Activated T-helper 1 cell treated with Interleukin-2 at 50 U/mL for 16 hours (primary cell): ENCODE measurements around the gene ACRV1.
"Not testable (repeated sequence)": the region's sequence is repeated elsewhere in the genome, so short reads cannot be mapped to it uniquely, and the experiment has no call there.

ENCODE experiments used
- DNase-seq: peaks from one replicate; pipeline ENCODE4 v3.0.0-alpha.2; 2020; ENCODE audit warnings: low read depth

ACRV1 gene

GRCh38 chr11:125680747-125681146 lies at the start of gene ACRV1:
ACRV1 (minus strand) TSS chr11:125680847; CDS start chr11:125680780, 67 bp downstream.
- no peak for DNase-seq

GRCh38 chr11:125728969-125729368 lies 48.3 kb upstream of the ACRV1 start:
- DNase-seq, result no peak

- no peak for DNase-seq
Measured at GRCh38 chr11:125724125-125724524, 43.5 kb upstream of the ACRV1 start.

GRCh38 chr11:125720781-125721180 lies 40.1 kb upstream of the ACRV1 start:
- DNase-seq, result no peak

- not testable (repeated sequence) for DNase-seq
Measured at GRCh38 chr11:125704686-125705085, 24.0 kb upstream of the ACRV1 start.

- DNase-seq, result no peak
Measured at GRCh38 chr11:125701858-125702621, 21.4 kb upstream of the ACRV1 start.

- DNase-seq, result no peak
Measured at GRCh38 chr11:125701018-125701610, 20.5 kb upstream of the ACRV1 start.

GRCh38 chr11:125694951-125695350 lies 14.3 kb upstream of the ACRV1 start:
- DNase-seq, result no peak

GRCh38 chr11:125692887-125693286 lies 12.2 kb upstream of the ACRV1 start:
- no peak for DNase-seq

GRCh38 chr11:125690006-125690405 lies 9.4 kb upstream of the ACRV1 start:
- DNase-seq, result no peak

GRCh38 chr11:125689274-125689859 lies 8.7 kb upstream of the ACRV1 start:
- no peak for DNase-seq

GRCh38 chr11:125688632-125689031 lies 8.0 kb upstream of the ACRV1 start:
- DNase-seq, result no peak

- DNase-seq, result no peak
Measured at GRCh38 chr11:125688066-125688465, 7.4 kb upstream of the ACRV1 start.

- DNase-seq, result no peak
Measured at GRCh38 chr11:125685228-125685627, 4.6 kb upstream of the ACRV1 start.

- DNase-seq, result no peak
Measured at GRCh38 chr11:125679837-125680236, 810 bp downstream of the ACRV1 start.

GRCh38 chr11:125679397-125679796 lies 1.2 kb downstream of the ACRV1 start:
- no peak for DNase-seq

GRCh38 chr11:125675196-125675595 lies 5.5 kb downstream of the ACRV1 start:
- no peak for DNase-seq

GRCh38 chr11:125674210-125674609 lies 6.4 kb downstream of the ACRV1 start:
- no peak for DNase-seq

GRCh38 chr11:125671561-125671960 lies 9.1 kb downstream of the ACRV1 start:
- DNase-seq, result no peak

- DNase-seq, result no peak
Measured at GRCh38 chr11:125670172-125670571, 10.5 kb downstream of the ACRV1 start.

- DNase-seq, result no peak
Measured at GRCh38 chr11:125667151-125667550, 13.5 kb downstream of the ACRV1 start.

- DNase-seq, result no peak
Measured at GRCh38 chr11:125663910-125664309, 16.7 kb downstream of the ACRV1 start.

- no peak for DNase-seq
Measured at GRCh38 chr11:125662689-125663088, 18.0 kb downstream of the ACRV1 start.
